Measurements from ENCODE around the gene CITED1. TPM values are rescaled to one million over a fixed set of nuclear protein-coding genes. Genes with fewer than 3 reads are reported as not detected.
A peak's percentile ranks its signal among the peaks of the same experiment; 100 is the strongest.

Gene CITED1
- total RNA-seq, 2 donors from 2014 or later, result not detected

GRCh38 chrX:72316408-72317110 lies 10.8 kb upstream of the CITED1 start:
- 41 to 45% methylated on average over 10 to 12 of the region's 12 CpGs for WGBS, 2 donors
- peak in 3 of 4 donors; percentile 12 to 56 (median 26) for DNase-seq
- ATAC-seq, result no peak
- Histone ChIP-seq H3K27ac (peak overlapping the region in 1 of 4 donors; percentile 14), H3K4me3 (no peak overlapping the region), H3K4me1 (no peaks in the 10 kb centered on the region), H3K36me3 (replicated peaks in 1 of 2; ENCODE audit: insufficient read depth in 1 of 2, low read depth in 2 of 2) (no peaks in the 10 kb centered on the region), H3K27me3 (no peaks in the 10 kb centered on the region), H3K9me3 (no peaks in the 10 kb centered on the region)
- intact Hi-C loops (cut with DNase I), result no loop called here
- no peak for TF ChIP-seq POLR2A (IDR thresholded peaks at IDR 0.05)
- TF ChIP-seq, protein P1, sequence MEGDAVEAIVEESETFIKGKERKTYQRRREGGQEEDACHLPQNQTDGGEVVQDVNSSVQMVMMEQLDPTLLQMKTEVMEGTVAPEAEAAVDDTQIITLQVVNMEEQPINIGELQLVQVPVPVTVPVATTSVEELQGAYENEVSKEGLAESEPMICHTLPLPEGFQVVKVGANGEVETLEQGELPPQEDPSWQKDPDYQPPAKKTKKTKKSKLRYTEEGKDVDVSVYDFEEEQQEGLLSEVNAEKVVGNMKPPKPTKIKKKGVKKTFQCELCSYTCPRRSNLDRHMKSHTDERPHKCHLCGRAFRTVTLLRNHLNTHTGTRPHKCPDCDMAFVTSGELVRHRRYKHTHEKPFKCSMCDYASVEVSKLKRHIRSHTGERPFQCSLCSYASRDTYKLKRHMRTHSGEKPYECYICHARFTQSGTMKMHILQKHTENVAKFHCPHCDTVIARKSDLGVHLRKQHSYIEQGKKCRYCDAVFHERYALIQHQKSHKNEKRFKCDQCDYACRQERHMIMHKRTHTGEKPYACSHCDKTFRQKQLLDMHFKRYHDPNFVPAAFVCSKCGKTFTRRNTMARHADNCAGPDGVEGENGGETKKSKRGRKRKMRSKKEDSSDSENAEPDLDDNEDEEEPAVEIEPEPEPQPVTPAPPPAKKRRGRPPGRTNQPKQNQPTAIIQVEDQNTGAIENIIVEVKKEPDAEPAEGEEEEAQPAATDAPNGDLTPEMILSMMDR (IDR thresholded peaks at IDR 0.05), result no peak

- DNase-seq, result no peak
- no peaks in the 10 kb centered on the region for H3K9me3 ChIP-seq
- H3K36me3 ChIP-seq (replicated peaks in 1 of 2; ENCODE audit: insufficient read depth in 1 of 2, low read depth in 2 of 2), result no peaks in the 10 kb centered on the region
- TF ChIP-seq, protein P1 (IDR thresholded peaks at IDR 0.05), result no peak
- no peak for TF ChIP-seq POLR2A (IDR thresholded peaks at IDR 0.05)
- no peaks in the 10 kb centered on the region for H3K4me1 ChIP-seq
- 90% methylated on average over 3 of the region's 3 CpGs; no CpG with 5 or more reads in 1 of the 2 donors for WGBS, 2 donors
- intact Hi-C loops (cut with DNase I), result no loop called here
- no peak overlapping the region for H3K4me3 ChIP-seq
- H3K27ac ChIP-seq, result no peak overlapping the region
- ATAC-seq, result no peak
- H3K27me3 ChIP-seq, result no peaks in the 10 kb centered on the region
Measured at GRCh38 chrX:72314881-72315280, 9.2 kb upstream of the CITED1 start.

- H3K9me3 ChIP-seq, result no peaks in the 10 kb centered on the region
- no peak overlapping the region for H3K4me3 ChIP-seq
- H3K36me3 ChIP-seq (replicated peaks in 1 of 2; ENCODE audit: insufficient read depth in 1 of 2, low read depth in 2 of 2), result no peaks in the 10 kb centered on the region
- H3K4me1 ChIP-seq, result no peaks in the 10 kb centered on the region
- no peak for DNase-seq
- intact Hi-C loops (cut with DNase I), result no loop called here
- WGBS, 2 donors, result 67 to 82% methylated on average over 5 to 8 of the region's 8 CpGs
- H3K27ac ChIP-seq, result no peak overlapping the region
- no peak for ATAC-seq
- no peaks in the 10 kb centered on the region for H3K27me3 ChIP-seq
- TF ChIP-seq POLR2A (IDR thresholded peaks at IDR 0.05), result no peak
- TF ChIP-seq, protein P1 (IDR thresholded peaks at IDR 0.05), result no peak
Measured at GRCh38 chrX:72313707-72314641, 8.3 kb upstream of the CITED1 start.

GRCh38 chrX:72312311-72312940 lies 6.7 kb upstream of the CITED1 start:
- intact Hi-C loops (cut with DNase I), result no loop called here
- Histone ChIP-seq H3K4me3 (no peak overlapping the region), H3K27ac (no peak overlapping the region), H3K36me3 (replicated peaks in 1 of 2; ENCODE audit: insufficient read depth in 1 of 2, low read depth in 2 of 2) (no peaks in the 10 kb centered on the region), H3K4me1 (peaks cover 9% of the 10 kb centered on the region), H3K9me3 (no peaks in the 10 kb centered on the region), H3K27me3 (no peaks in the 10 kb centered on the region)
- 88% methylated on average over 7 of the region's 14 CpGs; no CpG with 5 or more reads in 1 of the 2 donors for WGBS, 2 donors
- TF ChIP-seq, protein P1 (IDR thresholded peaks at IDR 0.05), result no peak
- no peak for TF ChIP-seq POLR2A (IDR thresholded peaks at IDR 0.05)
- no peak for DNase-seq
- no peak for ATAC-seq
